ENCODE measurements around the gene SLC6A1. TPM values are rescaled to one million over a fixed set of nuclear protein-coding genes. Genes with fewer than 3 reads are reported as not detected.

The SLC6A1 gene
- total and polyA plus RNA-seq, 2 of the 8 experiments (the other 6 are each of a cell fraction or from before 2014, with no cell fraction given) = 0.30 to 0.63 TPM

- Histone ChIP-seq H3K9ac (replicated peaks in 1 of 4; ENCODE audit: extremely low read depth in 1 of 4, low read depth in 3 of 4, low read length in 3 of 4) (no peak overlapping the region), H2BK12ac (ENCODE audit: low read depth, low read length) (no peak overlapping the region), H4K8ac (ENCODE audit: extremely low read depth, insufficient read depth, low read length) (no peak overlapping the region), H3K14ac (ENCODE audit: insufficient read length) (no peak overlapping the region), H2BK20ac (ENCODE audit: low read length) (no peak overlapping the region), H3K9me3 (ENCODE audit: insufficient read depth in 2 of 2, low read depth in 1 of 2, low read length in 1 of 2) (peaks cover 4 to 8% of the 10 kb centered on the region in 2 experiments; a peak in 2 of 4 replicates), H2AK5ac (ENCODE audit: low read depth, low read length) (no peak overlapping the region), H4K20me1 (replicated peaks in 1 of 2; ENCODE audit: control insufficient read depth in 1 of 2, insufficient read depth in 2 of 2, low read length in 2 of 2) (no peaks in the 10 kb centered on the region), H3K27me3 (replicated peaks in 1 of 4; ENCODE audit: control insufficient read depth in 3 of 4, extremely low read depth in 1 of 4, insufficient read depth in 3 of 4, low read length in 3 of 4) (no peaks in the 10 kb centered on the region), H3K4me1 (replicated peaks in 1 of 4; ENCODE audit: control insufficient read depth in 3 of 4, insufficient read depth in 4 of 4, low read length in 3 of 4) (peaks cover 0 to 3% (median 0%) of the 10 kb centered on the region in 4 experiments; a peak in 1 of 7 replicates), H3K79me2 (ENCODE audit: control insufficient read depth in 1 of 2, insufficient read depth in 2 of 2, low read length in 2 of 2) (no peaks in the 10 kb centered on the region), H3K4me3 (ENCODE audit: extremely low read depth in 1 of 4, insufficient read depth in 2 of 4, low read depth in 3 of 4, low read length in 4 of 4) (no peak overlapping the region), H3K18ac (ENCODE audit: extremely low read depth, low read length) (no peak overlapping the region), H4K5ac (ENCODE audit: insufficient read length, low read depth, low read length) (no peak overlapping the region), H3K27ac (ENCODE audit: low read depth, low read length) (no peak overlapping the region), H2BK15ac (ENCODE audit: low read length) (no peak overlapping the region), H3K23me2 (ENCODE audit: low read depth, low read length) (no peaks in the 10 kb centered on the region), H4K91ac (replicated peaks; ENCODE audit: insufficient read length, low read length) (no peak overlapping the region), H3K4me2 (ENCODE audit: insufficient read depth in 1 of 2, low read depth in 2 of 2, low read length in 2 of 2) (no peak overlapping the region), H3K4ac (replicated peaks; ENCODE audit: insufficient read length, low read depth, low read length) (no peak overlapping the region), H3K56ac (replicated peaks; ENCODE audit: insufficient read length, low read depth, low read length) (no peak overlapping the region), H3K23ac (ENCODE audit: insufficient read length) (no peak overlapping the region), H3K79me1 (ENCODE audit: low read depth, low read length) (no peaks in the 10 kb centered on the region), H2BK120ac (replicated peaks; ENCODE audit: low read depth, low read length) (no peak overlapping the region), H2BK5ac (ENCODE audit: low read depth, low read length) (no peak overlapping the region), H3K36me3 (ENCODE audit: control insufficient read depth in 2 of 4, insufficient read depth in 4 of 4, low read length in 3 of 4) (no peaks in the 10 kb centered on the region), H2AFZ (ENCODE audit: low read length) (no peak overlapping the region)
- DNase-seq (ENCODE audit: low read depth in 1 of 2, low spot score in 2 of 2) (no peak), FAIRE-seq (no peak)
- CTCF ChIA-PET (ENCODE audit: partially characterized antibody) = interaction anchor here (0.6 to 6.6 kb wide), 2 partner anchors 16 to 38 kb away, joined by 4 to 38 read pairs; no protein-coding TSS in a partner anchor
- 95% methylated on average over 2 of the region's 2 CpGs; no CpG with 5 or more reads in 1 of the 2 experiments for WGBS, 2 experiments (ENCODE audit: extremely low coverage in 1 of 2, insufficient coverage in 1 of 2, insufficient read length in 1 of 2, insufficient replicate concordance in 2 of 2, low coverage in 1 of 2, low lambda C conversion rate in 2 of 2, missing lambda C conversion rate in 1 of 2)
- POLR2A ChIA-PET (ENCODE audit: partially characterized antibody) = no interaction called here
- TF ChIP-seq HDAC2 (IDR thresholded peaks at IDR 0.05; ENCODE audit: borderline replicate concordance in 1 of 2, low read depth in 2 of 2, low read length in 2 of 2) = no peak
- no peak for TF ChIP-seq TEAD4 (IDR thresholded peaks at IDR 0.05; ENCODE audit: low read depth, low read length)
- no peak for TF ChIP-seq ATF2 (IDR thresholded peaks at IDR 0.05; ENCODE audit: low read length)
- TF ChIP-seq RAD21 (IDR thresholded peaks at IDR 0.05 in 1 of 2, conservative IDR thresholded peaks at IDR 0.05 in 1 of 2; ENCODE audit: low read depth in 2 of 2, low read length in 2 of 2) = no peak
- TF ChIP-seq MAX (IDR thresholded peaks at IDR 0.05) = no peak
- no peak for TF ChIP-seq KDM1A (IDR thresholded peaks at IDR 0.05; ENCODE audit: borderline replicate concordance, low read length)
- TF ChIP-seq CBX5 (IDR thresholded peaks at IDR 0.05; ENCODE audit: low read depth, low read length) = no peak
- TF ChIP-seq CREB1 (IDR thresholded peaks at IDR 0.05) = no peak
- TF ChIP-seq RXRA (IDR thresholded peaks at IDR 0.05; ENCODE audit: insufficient read depth, low read depth, low read length) = no peak
- no peak for TF ChIP-seq RNF2 (IDR thresholded peaks at IDR 0.05; ENCODE audit: borderline replicate concordance, low read depth, low read length, missing control alignments, poor library complexity, severe bottlenecking)
- TF ChIP-seq SIRT6 (IDR thresholded peaks at IDR 0.05; ENCODE audit: low read length) = no peak
These were observed 84.9 kb downstream of the SLC6A1 start for GRCh38 chr3:11077466-11077865.

All from H1 (cell line).